ENCODE results near the gene SLC8B1.

DNA sequence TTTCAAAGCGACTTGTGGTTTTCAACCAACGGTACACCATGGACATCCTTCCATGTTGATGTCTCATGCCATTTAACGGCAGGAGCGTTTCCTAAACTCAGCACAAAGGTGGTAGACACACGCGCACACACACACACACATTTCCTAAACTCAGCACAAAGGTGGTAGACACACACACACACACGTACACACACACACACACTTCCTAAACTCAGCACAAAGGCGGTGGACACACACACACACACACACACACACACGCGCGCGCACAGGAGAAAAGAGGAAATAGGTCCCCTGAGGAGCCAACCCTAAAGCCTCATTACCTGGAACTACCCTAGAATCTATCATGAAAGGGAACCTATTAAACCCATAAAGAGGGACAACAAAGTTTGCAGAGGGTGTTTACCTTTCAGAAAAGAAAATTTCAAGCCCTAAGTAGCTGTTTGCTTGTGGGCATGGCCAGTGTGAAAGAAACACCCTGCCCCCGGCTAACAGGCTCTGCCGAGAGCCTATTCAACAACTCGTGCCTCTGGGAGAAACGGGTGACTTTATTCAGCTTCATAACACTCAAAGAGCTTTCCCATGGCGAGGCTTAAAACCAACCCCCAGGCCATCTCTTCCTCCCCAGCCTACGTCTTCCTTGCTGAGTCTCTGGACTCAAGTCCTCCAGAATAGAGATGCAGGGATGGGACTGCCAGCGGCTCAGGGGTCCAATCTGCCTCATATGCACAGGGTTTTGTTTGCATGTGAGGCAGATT is 31.8 kb downstream of the SLC8B1 start:
- TF ChIP-seq, protein P1, sequence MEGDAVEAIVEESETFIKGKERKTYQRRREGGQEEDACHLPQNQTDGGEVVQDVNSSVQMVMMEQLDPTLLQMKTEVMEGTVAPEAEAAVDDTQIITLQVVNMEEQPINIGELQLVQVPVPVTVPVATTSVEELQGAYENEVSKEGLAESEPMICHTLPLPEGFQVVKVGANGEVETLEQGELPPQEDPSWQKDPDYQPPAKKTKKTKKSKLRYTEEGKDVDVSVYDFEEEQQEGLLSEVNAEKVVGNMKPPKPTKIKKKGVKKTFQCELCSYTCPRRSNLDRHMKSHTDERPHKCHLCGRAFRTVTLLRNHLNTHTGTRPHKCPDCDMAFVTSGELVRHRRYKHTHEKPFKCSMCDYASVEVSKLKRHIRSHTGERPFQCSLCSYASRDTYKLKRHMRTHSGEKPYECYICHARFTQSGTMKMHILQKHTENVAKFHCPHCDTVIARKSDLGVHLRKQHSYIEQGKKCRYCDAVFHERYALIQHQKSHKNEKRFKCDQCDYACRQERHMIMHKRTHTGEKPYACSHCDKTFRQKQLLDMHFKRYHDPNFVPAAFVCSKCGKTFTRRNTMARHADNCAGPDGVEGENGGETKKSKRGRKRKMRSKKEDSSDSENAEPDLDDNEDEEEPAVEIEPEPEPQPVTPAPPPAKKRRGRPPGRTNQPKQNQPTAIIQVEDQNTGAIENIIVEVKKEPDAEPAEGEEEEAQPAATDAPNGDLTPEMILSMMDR (IDR thresholded peaks at IDR 0.05): no peak
- TF ChIP-seq POLR2A (IDR thresholded peaks at IDR 0.05): no peak
